Measurements from ENCODE around the gene IL12B.
"Not testable (repeated sequence)": the region's sequence is repeated elsewhere in the genome, so short reads cannot be mapped to it uniquely, and the experiment has no call there.

IL12B gene

DNA sequence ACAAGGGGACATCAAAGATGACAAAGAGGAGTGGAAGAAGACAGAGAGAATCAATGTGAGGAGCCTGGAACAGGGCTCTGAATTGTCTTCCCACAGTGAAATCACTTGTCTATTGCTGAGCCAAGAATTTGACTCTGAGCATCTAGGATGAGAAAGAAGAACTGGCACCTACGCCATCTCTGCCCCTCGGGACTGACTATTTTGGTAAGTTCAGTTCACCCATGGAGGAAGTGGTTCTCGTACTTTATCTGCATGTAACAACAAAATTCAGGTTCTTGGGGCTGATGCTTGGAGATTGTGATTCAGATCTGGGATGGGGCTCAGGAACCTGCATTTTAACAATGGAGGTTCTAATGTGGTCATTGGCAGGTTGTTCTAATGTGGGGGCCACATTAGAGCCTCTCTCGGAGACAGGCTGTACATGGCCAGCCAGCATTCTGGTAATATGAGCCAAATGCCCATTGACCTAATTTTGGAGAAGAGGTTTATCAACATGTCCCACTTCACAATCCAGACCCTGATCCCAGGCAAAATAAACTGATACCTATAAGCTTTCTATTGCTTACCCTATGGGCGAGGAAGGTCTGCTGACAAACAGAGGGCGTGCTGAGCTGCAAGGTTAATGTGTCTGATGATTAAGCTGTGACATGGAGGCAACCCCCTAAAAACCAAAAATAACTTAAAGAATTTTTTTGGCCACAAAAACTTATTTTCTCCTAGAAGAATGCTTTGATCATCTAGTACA lies 2.7 kb upstream of the IL12B start:
- DNase-seq = peak in 3 of 14 donors; percentile 6 to 80 (median 27)

DNA sequence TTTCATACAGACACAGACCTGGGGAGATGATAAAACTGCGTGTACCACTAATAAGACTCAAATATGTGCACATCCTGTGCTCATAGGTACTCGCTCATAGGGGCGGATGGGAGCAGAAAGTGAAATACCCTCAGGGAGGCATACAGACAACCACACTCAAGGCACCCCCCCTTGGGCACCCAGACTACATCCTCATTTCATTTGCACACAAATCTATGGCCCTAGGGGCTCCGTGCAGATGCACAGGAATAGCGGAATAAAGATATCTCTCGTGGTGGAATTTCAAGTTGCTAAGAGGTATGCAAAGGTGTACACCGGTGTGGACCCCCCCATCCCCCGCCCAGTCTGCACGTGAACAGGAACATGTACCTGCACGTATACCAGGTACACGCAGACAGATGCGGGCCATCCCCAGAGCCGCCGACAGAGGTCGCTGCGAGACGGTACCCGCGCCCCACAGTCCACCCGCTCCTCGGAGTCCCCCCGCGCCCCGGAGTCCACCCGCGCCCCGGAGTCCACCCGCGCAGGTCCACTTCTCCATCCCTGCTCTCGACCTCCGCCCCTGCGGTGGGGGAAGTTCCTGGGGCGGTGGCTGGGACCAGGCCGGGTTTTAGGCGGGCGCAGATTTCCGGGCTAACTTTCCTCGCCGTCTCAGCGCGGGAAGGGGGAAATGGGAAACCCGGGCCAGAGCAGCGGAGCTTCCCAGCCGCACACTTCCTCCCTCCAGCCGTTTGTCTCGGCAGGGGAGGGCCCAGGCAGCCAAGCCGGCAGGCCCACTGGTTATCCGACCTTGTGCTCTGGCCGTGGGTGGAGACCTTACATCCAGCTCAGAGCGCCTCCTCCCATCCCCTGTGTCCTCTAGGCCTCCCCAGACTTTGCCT lies 1.0 kb upstream of the IL12B start:
- DNase-seq = peak in 9 of 14 donors; percentile 7 to 51 (median 19)

- DNase-seq = no peak
Observed at GRCh38 chr5:159324986-159325385, 5.3 kb downstream of the IL12B start.

- DNase-seq = no peak
Observed at GRCh38 chr5:159324102-159324755, 6.1 kb downstream of the IL12B start.

- DNase-seq = no peak
Observed at GRCh38 chr5:159322180-159322579, 8.1 kb downstream of the IL12B start.

DNA sequence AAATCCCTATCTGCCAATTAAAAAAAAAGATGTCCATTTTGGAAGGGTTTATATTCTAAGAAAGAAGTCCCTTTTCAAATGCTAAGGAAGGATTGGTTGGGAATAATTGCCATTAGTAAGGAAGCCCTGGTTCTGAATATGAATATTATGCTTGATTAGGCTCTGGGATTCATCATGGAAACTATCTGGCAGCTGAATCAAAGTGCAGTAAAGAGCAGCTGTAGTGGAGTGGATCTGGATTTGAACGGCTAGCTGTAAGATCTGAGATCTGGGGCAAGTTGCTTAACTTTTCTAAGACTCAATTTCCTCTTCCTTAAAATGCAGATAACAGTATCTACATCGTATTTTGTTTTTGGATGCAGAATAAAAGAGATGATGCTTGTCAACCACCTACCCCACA lies 10.5 kb downstream of the IL12B start:
- no peak for DNase-seq

GRCh38 chr5:159319363-159319762 lies 10.9 kb downstream of the IL12B start:
- no peak for DNase-seq

DNA sequence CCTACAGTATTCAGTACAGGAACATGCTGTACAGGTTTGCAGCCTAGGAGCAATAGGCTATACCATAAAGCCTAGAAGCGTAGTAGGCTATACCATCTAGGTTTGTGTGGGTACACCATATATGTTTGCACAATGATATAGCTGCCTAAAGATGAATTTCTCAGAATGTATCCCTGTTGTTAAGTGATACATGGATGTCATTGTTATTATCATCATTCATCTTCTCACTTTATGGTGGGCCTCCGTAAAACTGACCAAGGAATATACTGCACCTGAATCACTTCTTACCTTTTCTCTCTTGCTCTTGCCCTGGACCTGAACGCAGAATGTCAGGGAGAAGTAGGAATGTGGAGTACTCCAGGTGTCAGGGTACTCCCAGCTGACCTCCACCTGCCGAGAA lies 11.8 kb downstream of the IL12B start:
- DNase-seq = no peak

DNA sequence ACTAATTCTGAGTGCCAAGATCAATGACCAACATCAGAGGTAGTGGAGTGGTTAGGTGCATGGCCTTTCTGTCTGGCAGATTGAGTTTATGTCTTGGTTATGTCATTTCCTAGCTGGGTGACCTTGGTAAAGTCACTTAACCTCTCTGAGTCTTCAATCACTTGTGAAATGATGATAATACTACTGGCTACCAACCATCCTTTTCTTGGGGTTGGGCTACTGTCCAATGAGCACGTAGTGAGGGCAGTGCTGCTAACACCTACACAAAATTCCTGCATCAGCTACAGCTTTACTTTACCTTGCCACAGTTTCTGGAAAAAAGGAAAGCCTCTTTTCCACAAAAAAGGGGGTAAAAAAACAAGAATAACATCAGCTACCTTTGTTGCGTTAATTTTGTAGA lies 12.4 kb downstream of the IL12B start:
- DNase-seq = no peak

GRCh38 chr5:159316519-159317383 lies 13.5 kb downstream of the IL12B start:
- no peak for DNase-seq

DNA sequence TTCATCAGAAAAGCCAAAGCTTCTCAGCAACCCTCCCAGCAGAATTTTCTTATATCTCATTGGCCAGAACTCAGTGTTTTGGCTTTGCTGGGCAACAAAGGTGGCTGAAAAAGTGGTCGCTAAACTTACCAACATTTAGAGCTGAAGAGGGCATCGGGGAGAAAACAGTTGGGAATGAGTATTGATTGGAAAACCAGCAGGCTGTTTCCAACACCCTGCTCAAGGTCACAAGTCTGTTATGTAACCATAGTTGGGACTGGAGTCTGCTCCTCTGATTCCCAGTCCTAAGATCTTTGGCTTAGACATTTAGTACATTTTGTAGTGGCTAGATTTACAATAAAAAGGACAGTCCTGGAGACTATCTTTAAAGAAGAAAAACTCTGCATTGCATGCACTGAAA lies 17.1 kb downstream of the IL12B start:
- no peak for DNase-seq

- DNase-seq = no peak
Observed at GRCh38 chr5:159311063-159311462, 19.2 kb downstream of the IL12B start.

- peak in 1 of 14 donors; percentile 39 for DNase-seq
Observed at GRCh38 chr5:159310511-159310910, 19.8 kb downstream of the IL12B start.

- DNase-seq = peak in 2 of 14 donors; percentile 3 to 21
Observed at GRCh38 chr5:159309689-159310433, 20.4 kb downstream of the IL12B start.

- DNase-seq = no peak
Observed at GRCh38 chr5:159304961-159305595, 25.2 kb downstream of the IL12B start.

- DNase-seq = no peak
Observed at GRCh38 chr5:159303286-159303685, 27.0 kb downstream of the IL12B start.

- DNase-seq = not testable (repeated sequence)
Observed at GRCh38 chr5:159301929-159302860, 28.1 kb downstream of the IL12B start.

GRCh38 chr5:159301466-159301865 lies 28.8 kb downstream of the IL12B start:
- DNase-seq = no peak

GRCh38 chr5:159297300-159297699 lies 33.0 kb downstream of the IL12B start:
- not testable (repeated sequence) for DNase-seq

GRCh38 chr5:159294921-159295320 lies 35.4 kb downstream of the IL12B start:
- no peak for DNase-seq

Data from C1 segment of cervical spinal cord (tissue), 14 donors.